HCT116 (cell line): Measurements from ENCODE around the gene DIP2A. TPM values are rescaled to one million over a fixed set of nuclear protein-coding genes. Genes with fewer than 3 reads are reported as not detected.

ENCODE experiments used
- ATAC-seq: fragments of 200-7000 bp; cut with Tn5 transposase; 2 replicates; pipeline ENCODE4 v1.9.1; 2020; ENCODE audit warnings: mild to moderate bottlenecking, moderate library complexity
- BruUV-seq: library from RNA; stranded (reverse); fragments of 400-500 nt; replicated peaks from 2 replicates; lab custom pipeline; 2021; lab: Mats Ljungman, UMichigan
- CTCF ChIA-PET: fragments of 300-600 bp; sonication (Branson Sonifier 250); formaldehyde crosslinking; loops from one replicate; lab custom pipeline; 2021; ENCODE audit warnings: antibody characterized with exemption; lab: Charles Lee
- POLR2A ChIA-PET: fragments of 300-600, 350-600 bp; sonication (Branson Sonifier 250); formaldehyde crosslinking; loops from one replicate; lab custom pipeline; 2021; ENCODE audit warnings: antibody characterized with exemption; lab: Charles Lee
- RAD21 ChIA-PET, 2 experiments: fragments of 300-600 bp; sonication (Branson Sonifier 250); formaldehyde crosslinking; loops; one replicate each; lab custom pipeline; 2023; ENCODE audit warnings: low total read pairs in 2 of 2; ENCODE audit not compliant: uncharacterized antibody in 2 of 2, unreplicated experiment in 2 of 2, low non-redundant PET in 1 of 2; lab: Charles Lee
- DNase-seq: peaks from one replicate; pipeline ENCODE4 v3.0.0-alpha.2; 2010; ENCODE audit warnings: low read depth, low spot score
- H2AFZ ChIP-seq: fragments of 200-600 bp; shearing (Covaris generic), sonication (generic); 2 replicates; pipeline ENCODE4 v1.6.1; 2017; ENCODE audit warnings: low read depth, mixed run types, mixed read lengths, antibody characterized with exemption, low read length; ENCODE audit not compliant: poor library complexity, severe bottlenecking
- H3K27ac ChIP-seq: 2 replicates; pipeline ENCODE4 v1.5.1; 2012; ENCODE audit warnings: low read depth, low read length
- H3K27me3 ChIP-seq: fragments of 200-600 bp; sonication (generic); 2 replicates; pipeline ENCODE4 v1.6.1; 2016; ENCODE audit warnings: mixed run types, low read length, mixed read lengths; ENCODE audit not compliant: insufficient read depth
- H3K36me3 ChIP-seq, 2 experiments: fragments of 200-500 bp in 1 of 2; fragments of 200-600 bp in 1 of 2; sonication (Bioruptor generic) in 1 of 2; sonication (generic) in 1 of 2; 2 replicates each; pipeline versions ENCODE4 v1.5.1 to v1.6.1; 2014 to 2016; ENCODE audit warnings: low read length in 2 of 2, inconsistent platforms in 1 of 2, mixed read lengths in 1 of 2, mixed run types in 1 of 2; ENCODE audit not compliant: insufficient read depth in 2 of 2, control insufficient read depth in 1 of 2
- H3K4me1 ChIP-seq, 2 experiments: fragments of 200-600 bp in 1 of 2; sonication (generic) in 1 of 2; 2 replicates each; pipeline versions ENCODE4 v1.5.1 to v1.6.1; 2012 to 2017; ENCODE audit warnings: low read length in 2 of 2, inconsistent platforms in 1 of 2, mild to moderate bottlenecking in 1 of 2, mixed read lengths in 1 of 2, mixed run types in 1 of 2, moderate library complexity in 1 of 2; ENCODE audit not compliant: insufficient read depth in 2 of 2, control insufficient read depth in 1 of 2
- H3K4me2 ChIP-seq: fragments of 200-600 bp; sonication (generic); 2 replicates; pipeline ENCODE4 v1.6.1; 2017; ENCODE audit warnings: mixed run types, low read length, mixed read lengths
- H3K4me3 ChIP-seq, 2 experiments: fragments of 200-600 bp in 1 of 2; sonication (generic) in 1 of 2; replicated peaks in 1 of 2; 2 replicates each; pipeline ENCODE4 v1.5.1; 2011 to 2016; ENCODE audit warnings: low read length in 2 of 2, control low read depth in 1 of 2, low read depth in 1 of 2, mild to moderate bottlenecking in 1 of 2, mixed read lengths in 1 of 2, mixed run types in 1 of 2
- H3K79me2 ChIP-seq: fragments of 200-600 bp; sonication (generic); 2 replicates; pipeline ENCODE4 v1.6.1; 2017; ENCODE audit warnings: mild to moderate bottlenecking, mixed run types, low read length, moderate library complexity, mixed read lengths; ENCODE audit not compliant: insufficient read depth
- H3K9ac ChIP-seq: fragments of 200-600 bp; sonication (generic); 2 replicates; pipeline ENCODE4 v1.6.1; 2016; ENCODE audit warnings: low read length, mixed read lengths
- H3K9me2 ChIP-seq: fragments of 200-600 bp; sonication (generic), shearing (Covaris generic); 2 replicates; pipeline ENCODE4 v1.6.1; 2017; ENCODE audit warnings: mixed run types, mild to moderate bottlenecking, moderate library complexity; ENCODE audit not compliant: insufficient read depth
- H3K9me3 ChIP-seq, 2 experiments: fragments of 200-500 bp in 1 of 2; fragments of 200-600 bp in 1 of 2; sonication (Bioruptor generic) in 1 of 2; sonication (generic) in 1 of 2; 2 replicates each; pipeline ENCODE4 v1.6.1; 2014 to 2017; ENCODE audit warnings: low read length in 2 of 2, mixed read lengths in 2 of 2, inconsistent platforms in 1 of 2, low read depth in 1 of 2, mild to moderate bottlenecking in 1 of 2, mixed run types in 1 of 2, moderate library complexity in 1 of 2; ENCODE audit not compliant: control insufficient read depth in 1 of 2, insufficient read depth in 1 of 2
- H4K20me1 ChIP-seq: fragments of 200-600 bp; sonication (generic), shearing (Covaris generic); 2 replicates; pipeline ENCODE4 v1.6.1; 2017; ENCODE audit warnings: mixed run types, mild to moderate bottlenecking, moderate library complexity; ENCODE audit not compliant: insufficient read depth
- ATF3 ChIP-seq: IDR thresholded peaks from 2 replicates; pipeline ENCODE4 v1.6.1; 2012
- CTCF ChIP-seq, 3 experiments: fragments of 200-600 bp in 1 of 3; sonication (generic) in 1 of 3; IDR thresholded peaks in 2 of 3; conservative IDR thresholded peaks in 1 of 3; 2 replicates each; pipeline ENCODE4 v1.5.1; 2012 to 2017; ENCODE audit warnings: low read depth in 2 of 3, low read length in 2 of 3, antibody characterized with exemption in 1 of 3, borderline replicate concordance in 1 of 3, control low read depth in 1 of 3, mild to moderate bottlenecking in 1 of 3, mixed read lengths in 1 of 3, mixed run types in 1 of 3, moderate library complexity in 1 of 3; ENCODE audit not compliant: insufficient read depth in 1 of 3
- EGR1 ChIP-seq: IDR thresholded peaks from 2 replicates; pipeline ENCODE4 v1.6.1; 2012; ENCODE audit warnings: low read depth
- ELF1 ChIP-seq: IDR thresholded peaks from 2 replicates; pipeline ENCODE4 v1.6.1; 2012; ENCODE audit warnings: low read depth, borderline replicate concordance
- EZH2 ChIP-seq: fragments of 200-600 bp; sonication (generic); IDR thresholded peaks from 2 replicates; pipeline ENCODE4 v1.6.1; 2017; ENCODE audit warnings: antibody characterized with exemption, mixed run types
- EZH2phosphoT487 ChIP-seq: fragments of 200-600 bp; IDR thresholded peaks from 2 replicates; pipeline ENCODE4 v1.6.1; 2018; ENCODE audit warnings: antibody characterized with exemption, borderline replicate concordance
- FOSL1 ChIP-seq: IDR thresholded peaks from 2 replicates; pipeline ENCODE4 v1.6.1; 2012; ENCODE audit warnings: low read depth
- JUND ChIP-seq: IDR thresholded peaks from 2 replicates; pipeline ENCODE4 v1.6.1; 2012
- POLR2A ChIP-seq: IDR thresholded peaks from 2 replicates; pipeline ENCODE4 v1.7.0; 2011; ENCODE audit warnings: borderline replicate concordance; ENCODE audit not compliant: insufficient read depth, insufficient read length; ENCODE audit errors: extremely low read depth
- POLR2AphosphoS5 ChIP-seq: IDR thresholded peaks from 2 replicates; pipeline ENCODE4 v1.6.1; 2011; ENCODE audit warnings: mild to moderate bottlenecking, low read depth, low read length, moderate library complexity
- REST ChIP-seq: IDR thresholded peaks from 2 replicates; pipeline ENCODE4 v1.6.1; 2012; ENCODE audit warnings: low read depth
- SIN3A ChIP-seq: IDR thresholded peaks from 2 replicates; pipeline ENCODE4 v1.6.1; 2012; ENCODE audit warnings: low read depth
- SP1 ChIP-seq: IDR thresholded peaks from 2 replicates; pipeline ENCODE4 v1.6.1; 2012; ENCODE audit warnings: low read depth
- SRF ChIP-seq: IDR thresholded peaks from 2 replicates; pipeline ENCODE4 v1.6.1; 2012; ENCODE audit warnings: low read depth
- TCF7L2 ChIP-seq: IDR thresholded peaks from 2 replicates; pipeline ENCODE4 v1.7.0; 2011; ENCODE audit warnings: borderline replicate concordance, inconsistent platforms; ENCODE audit not compliant: insufficient read depth, insufficient read length; ENCODE audit errors: extremely low read depth
- ZFX ChIP-seq: fragments of 450-650 bp; IDR thresholded peaks from 2 replicates; pipeline ENCODE4 v1.6.1; 2017
- ZNF274 ChIP-seq: fragments of 200-500 bp; sonication (Bioruptor generic); IDR thresholded peaks from 2 replicates; pipeline ENCODE4 v1.6.1; 2014; ENCODE audit warnings: mild to moderate bottlenecking, low read depth, low read length, inconsistent platforms
- intact Hi-C: fragments of 100-400 bp; cut with micrococcal nuclease; formaldehyde crosslinking; loops from 2 replicates; pipeline ENCODE4 v1.10.0; 2022
- total RNA-seq: library from RNA; stranded (reverse); gene quantifications from one replicate; pipeline ENCODE4 v1.2.1, GENCODE V29; 2021; ENCODE audit not compliant: unreplicated experiment

DIP2A gene
- total RNA-seq, 1 experiment from 2014 or later: 39.9 TPM

GRCh38 chr21:46414965-46415275 lies 43.8 kb upstream of the DIP2A start:
- H3K4me1 ChIP-seq: no peaks in the 10 kb centered on the region
- intact Hi-C loops: no loop called here
- H3K9me2 ChIP-seq: no peaks in the 10 kb centered on the region
- no peak overlapping the region for H3K9ac ChIP-seq
- TF ChIP-seq ATF3 (no peak), POLR2A (no peak), POLR2AphosphoS5 (no peak), EZH2phosphoT487 (no peak), REST (no peak), EGR1 (no peak), SIN3A (no peak), ZFX (no peak), EZH2 (no peak), SP1 (no peak), CTCF (IDR thresholded peaks at IDR 0.05 in 2 of 3, conservative IDR thresholded peaks at IDR 0.05 in 1 of 3; ENCODE audit: borderline replicate concordance in 1 of 3, insufficient read depth in 1 of 3, low read depth in 2 of 3, low read length in 2 of 3) (no peak), ELF1 (no peak), TCF7L2 (no peak), ZNF274 (no peak), SRF (no peak), JUND (no peak), FOSL1 (no peak)
- H3K27me3 ChIP-seq: no peaks in the 10 kb centered on the region
- DNase-seq (no peak), ATAC-seq (no peak)
- H2AFZ ChIP-seq: no peak overlapping the region
- H3K79me2 ChIP-seq: no peaks in the 10 kb centered on the region
- BruUV-seq: no TSS peak
- POLR2A ChIA-PET: no interaction called here
- H3K27ac ChIP-seq: no peak overlapping the region
- no peak overlapping the region for H3K4me2 ChIP-seq
- RAD21 ChIA-PET: no interaction called here
- CTCF ChIA-PET: no interaction called here
- H4K20me1 ChIP-seq: no peaks in the 10 kb centered on the region
- H3K9me3 ChIP-seq: no peaks in the 10 kb centered on the region
- H3K4me3 ChIP-seq: no peak overlapping the region
- peaks cover 3 to 6% of the 10 kb centered on the region in 2 experiments; a peak in 3 of 4 replicates for H3K36me3 ChIP-seq
